HG03025 (cell line): Measurements from ENCODE around the gene RANGAP1.
"Not testable (repeated sequence)": the region's sequence is repeated elsewhere in the genome, so short reads cannot be mapped to it uniquely, and the experiment has no call there.

Experiments used
- ATAC-seq: cut with Tn5 transposase; IDR thresholded peaks from one replicate; pipeline ENCODE4 v1.9.1; 2021; ENCODE audit warnings: mild to moderate bottlenecking, moderate library complexity; ENCODE audit not compliant: unreplicated experiment, low FRiP score

RANGAP1 gene

GRCh38 chr22:41261541-41262249, 24.3 kb downstream of the RANGAP1 start:
- no peak for ATAC-seq

- ATAC-seq: no peak
These were observed 25.1 kb downstream of the RANGAP1 start for GRCh38 chr22:41260871-41261270.

GRCh38 chr22:41259756-41260155, 26.2 kb downstream of the RANGAP1 start:
- ATAC-seq: not testable (repeated sequence)

- no peak for ATAC-seq
These were observed 28.3 kb downstream of the RANGAP1 start for GRCh38 chr22:41257696-41258095.

GRCh38 chr22:41256254-41257253, 29.4 kb downstream of the RANGAP1 start:
- ATAC-seq: no peak

GRCh38 chr22:41254230-41254629, 31.8 kb downstream of the RANGAP1 start:
- ATAC-seq: no peak

GRCh38 chr22:41252365-41252764, 33.6 kb downstream of the RANGAP1 start:
- no peak for ATAC-seq

GRCh38 chr22:41250127-41250526, 35.9 kb downstream of the RANGAP1 start:
- no peak for ATAC-seq

- no peak for ATAC-seq
These were observed 36.5 kb downstream of the RANGAP1 start for GRCh38 chr22:41249442-41249841.

- no peak for ATAC-seq
These were observed 37.2 kb downstream of the RANGAP1 start for GRCh38 chr22:41248758-41249157.

GRCh38 chr22:41248314-41248713, 37.7 kb downstream of the RANGAP1 start:
- no peak for ATAC-seq

GRCh38 chr22:41247703-41248102, 38.3 kb downstream of the RANGAP1 start:
- no peak for ATAC-seq

- ATAC-seq: no peak
These were observed 40.0 kb downstream of the RANGAP1 start for GRCh38 chr22:41245917-41246499.

- ATAC-seq: no peak
These were observed 42.6 kb downstream of the RANGAP1 start for GRCh38 chr22:41243361-41243760.

- no peak for ATAC-seq
These were observed 43.4 kb downstream of the RANGAP1 start for GRCh38 chr22:41242396-41243117.

- ATAC-seq: no peak
These were observed 44.8 kb downstream of the RANGAP1 start for GRCh38 chr22:41241133-41241676.

GRCh38 chr22:41240377-41241132, 45.4 kb downstream of the RANGAP1 start, which contains the start of gene CHADL:
CHADL (minus strand) TSS chr22:41240931; CDS start chr22:41240881, 50 bp downstream.
- ATAC-seq: no peak

GRCh38 chr22:41239443-41240128, 46.4 kb downstream of the RANGAP1 start:
- ATAC-seq: no peak
